ENCODE data around the gene P2RY12. TPM values are rescaled to one million over a fixed set of nuclear protein-coding genes. Genes with fewer than 3 reads are reported as not detected.

The P2RY12 gene
- total RNA-seq: 1 to 10 TPM; 1.5 to 4.6 (median 2.8) TPM

- no peaks in the 10 kb centered on the region for H3K36me3 ChIP-seq
- H3K27me3 ChIP-seq: no peaks in the 10 kb centered on the region
- no peaks in the 10 kb centered on the region for H3K4me1 ChIP-seq
- WGBS: 73% methylated on average over 4 of the region's 4 CpGs
- peak within 1 kb of the TSS; percentile 16 to 45 (median 30) for H3K4me3 ChIP-seq
- intact Hi-C loops (cut with DNase I): no loop called here
- DNase-seq (ENCODE audit: extremely low spot score): no peak
- no peaks in the 10 kb centered on the region for H3K9me3 ChIP-seq
- TF ChIP-seq EP300 (IDR thresholded peaks at IDR 0.05): no peak
- no peak for TF ChIP-seq CTCF (IDR thresholded peaks at IDR 0.05)
- no peak for TF ChIP-seq POLR2AphosphoS5 (IDR thresholded peaks at IDR 0.05)
- TF ChIP-seq POLR2A (IDR thresholded peaks at IDR 0.05; ENCODE audit: low read depth): no peak
- H3K27ac ChIP-seq (replicated peaks in 1 of 4): no peak within 1 kb of the TSS
These were observed at the start of gene P2RY12 for GRCh38 chr3:151384741-151385174. TSS of gene P2RY12 (minus strand) at chr3:151384753. CDS start at chr3:151338845, 45,908 bp downstream.

- no peak overlapping the region for H3K27ac ChIP-seq (replicated peaks in 1 of 4)
- TF ChIP-seq CTCF (IDR thresholded peaks at IDR 0.05) (no peak), EP300 (IDR thresholded peaks at IDR 0.05) (no peak), POLR2A (IDR thresholded peaks at IDR 0.05; ENCODE audit: low read depth) (no peak), POLR2AphosphoS5 (IDR thresholded peaks at IDR 0.05) (no peak)
- intact Hi-C loops (cut with DNase I): no loop called here
- no peaks in the 10 kb centered on the region for H3K27me3 ChIP-seq
- H3K4me1 ChIP-seq: peaks cover 0 to 11% (median 0%) of the 10 kb centered on the region in 4 donors
- 90% methylated on average over 7 of the region's 7 CpGs for WGBS
- H3K4me3 ChIP-seq: no peak overlapping the region
- DNase-seq (ENCODE audit: extremely low spot score): no peak
- H3K36me3 ChIP-seq: no peaks in the 10 kb centered on the region
- no peaks in the 10 kb centered on the region for H3K9me3 ChIP-seq
These were observed 48.2 kb upstream of the P2RY12 start for GRCh38 chr3:151432616-151433372.

GRCh38 chr3:151431940-151432339 is 47.4 kb upstream of the P2RY12 start:
- DNase-seq (ENCODE audit: extremely low spot score): peak; percentile 21
- Histone ChIP-seq H3K27ac (replicated peaks in 1 of 4) (no peak overlapping the region), H3K27me3 (no peaks in the 10 kb centered on the region), H3K36me3 (no peaks in the 10 kb centered on the region), H3K4me1 (peaks cover 0 to 11% (median 0%) of the 10 kb centered on the region in 4 donors), H3K9me3 (no peaks in the 10 kb centered on the region), H3K4me3 (no peak overlapping the region)
- no peak for TF ChIP-seq POLR2A (IDR thresholded peaks at IDR 0.05; ENCODE audit: low read depth)
- no peak for TF ChIP-seq EP300 (IDR thresholded peaks at IDR 0.05)
- no peak for TF ChIP-seq POLR2AphosphoS5 (IDR thresholded peaks at IDR 0.05)
- no peak for TF ChIP-seq CTCF (IDR thresholded peaks at IDR 0.05)
- 100% methylated on average over 2 of the region's 3 CpGs for WGBS
- intact Hi-C loops (cut with DNase I): no loop called here

- TF ChIP-seq CTCF (IDR thresholded peaks at IDR 0.05) (no peak), POLR2AphosphoS5 (IDR thresholded peaks at IDR 0.05) (no peak), EP300 (IDR thresholded peaks at IDR 0.05) (no peak), POLR2A (IDR thresholded peaks at IDR 0.05; ENCODE audit: low read depth) (no peak)
- Histone ChIP-seq H3K27me3 (no peaks in the 10 kb centered on the region), H3K4me1 (peaks cover 0 to 11% (median 0%) of the 10 kb centered on the region in 4 donors), H3K4me3 (no peak overlapping the region), H3K9me3 (no peaks in the 10 kb centered on the region), H3K36me3 (no peaks in the 10 kb centered on the region), H3K27ac (replicated peaks in 1 of 4) (no peak overlapping the region)
- 87% methylated on average over 5 of the region's 5 CpGs for WGBS
- intact Hi-C loops (cut with DNase I): no loop called here
- DNase-seq (ENCODE audit: extremely low spot score): peak; percentile 26
These were observed 46.4 kb upstream of the P2RY12 start for GRCh38 chr3:151430821-151431484.

All from esophagus muscularis mucosa (tissue), 4 donors.